Measurements from ENCODE around the gene RETREG3. TPM values are rescaled to one million over a fixed set of nuclear protein-coding genes. Genes with fewer than 3 reads are reported as not detected.

RETREG3 gene
- polyA plus RNA-seq, 1 of the 3 experiments (the other 2 are of a cell fraction): 13.3 TPM

GRCh38 chr17:42603318-42603717, 5.9 kb downstream of the RETREG3 start:
- Histone ChIP-seq H3K9me3 (no peaks in the 10 kb centered on the region), H3K27ac (ENCODE audit: low read depth in 2 of 2, low read length in 1 of 2) (no peak overlapping the region), H3K9me2 (no peaks in the 10 kb centered on the region), H3K27me3 (ENCODE audit: insufficient read depth) (no peaks in the 10 kb centered on the region), H3K79me2 (ENCODE audit: insufficient read depth) (peaks cover 100% of the 10 kb centered on the region), H4K20me1 (ENCODE audit: insufficient read depth) (peaks cover 67% of the 10 kb centered on the region), H3K36me3 (replicated peaks in 1 of 2; ENCODE audit: control insufficient read depth in 1 of 2, insufficient read depth in 2 of 2, low read length in 1 of 2) (peaks cover 0 to 13% of the 10 kb centered on the region in 2 experiments), H3K4me3 (ENCODE audit: low read depth in 2 of 2, low read length in 1 of 2) (no peak overlapping the region), H3K4me1 (ENCODE audit: control insufficient read depth in 1 of 2, insufficient read depth in 2 of 2, low read depth in 1 of 2, low read length in 1 of 2) (peaks cover 0 to 3% of the 10 kb centered on the region in 2 experiments; a peak in 2 of 4 replicates), H2AFZ (ENCODE audit: low read depth) (no peak overlapping the region), H3F3A (replicated peaks; ENCODE audit: insufficient read depth) (peaks cover 7% of the 10 kb centered on the region), H3K9ac (no peak overlapping the region), H3K4me2 (no peak overlapping the region)
- POLR2A ChIA-PET: no interaction called here
- TF ChIP-seq TCF12 (IDR thresholded peaks at IDR 0.05) (no peak), RCOR1 (IDR thresholded peaks at IDR 0.05; ENCODE audit: low read length) (no peak), GATA2 (CRISPR knock-in tag; IDR thresholded peaks at IDR 0.05) (no peak), RAD21 (IDR thresholded peaks at IDR 0.05; ENCODE audit: low read length) (no peak), EP300 (IDR thresholded peaks at IDR 0.05; ENCODE audit: borderline replicate concordance in 1 of 2, low read depth in 1 of 2, low read length in 1 of 2) (no peak), RXRA (IDR thresholded peaks at IDR 0.05; ENCODE audit: borderline replicate concordance, low read depth) (no peak), FOXJ3 (CRISPR knock-in tag; IDR thresholded peaks at IDR 0.05) (no peak), POLR2AphosphoS5 (IDR thresholded peaks at IDR 0.05; ENCODE audit: low read depth, low read length) (no peak), MEF2A (IDR thresholded peaks at IDR 0.05; ENCODE audit: borderline replicate concordance, low read depth) (no peak), EZH2phosphoT487 (IDR thresholded peaks at IDR 0.05; ENCODE audit: borderline replicate concordance, low read depth) (no peak), FOSL2 (IDR thresholded peaks at IDR 0.05; ENCODE audit: borderline replicate concordance, low read depth) (no peak), IRF3 (IDR thresholded peaks at IDR 0.05; ENCODE audit: low read depth, low read length) (no peak)
- TF ChIP-seq, protein P1, sequence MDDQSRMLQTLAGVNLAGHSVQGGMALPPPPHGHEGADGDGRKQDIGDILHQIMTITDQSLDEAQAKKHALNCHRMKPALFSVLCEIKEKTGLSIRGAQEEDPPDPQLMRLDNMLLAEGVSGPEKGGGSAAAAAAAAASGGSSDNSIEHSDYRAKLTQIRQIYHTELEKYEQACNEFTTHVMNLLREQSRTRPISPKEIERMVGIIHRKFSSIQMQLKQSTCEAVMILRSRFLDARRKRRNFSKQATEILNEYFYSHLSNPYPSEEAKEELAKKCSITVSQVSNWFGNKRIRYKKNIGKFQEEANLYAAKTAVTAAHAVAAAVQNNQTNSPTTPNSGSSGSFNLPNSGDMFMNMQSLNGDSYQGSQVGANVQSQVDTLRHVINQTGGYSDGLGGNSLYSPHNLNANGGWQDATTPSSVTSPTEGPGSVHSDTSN (IDR thresholded peaks at IDR 0.05): no peak
- TF ChIP-seq, protein P2, sequence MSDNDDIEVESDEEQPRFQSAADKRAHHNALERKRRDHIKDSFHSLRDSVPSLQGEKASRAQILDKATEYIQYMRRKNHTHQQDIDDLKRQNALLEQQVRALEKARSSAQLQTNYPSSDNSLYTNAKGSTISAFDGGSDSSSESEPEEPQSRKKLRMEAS (IDR thresholded peaks at IDR 0.05; ENCODE audit: low read depth): no peak
- DNase-seq: no peak
- CTCF ChIA-PET: interaction anchor here (1.5 kb wide), 1 partner anchor 73 kb away, joined by 4 read pairs; the partner anchor contains the start of gene PLEKHH3
- WGBS (ENCODE audit: low lambda C conversion rate): 99% methylated on average over 7 of the region's 7 CpGs

GRCh38 chr17:42598905-42599304, 10.3 kb downstream of the RETREG3 start:
- no peak for DNase-seq
- Histone ChIP-seq H3K4me2 (no peak overlapping the region), H3F3A (replicated peaks; ENCODE audit: insufficient read depth) (peaks cover 6% of the 10 kb centered on the region), H3K9me2 (no peaks in the 10 kb centered on the region), H3K27ac (ENCODE audit: low read depth in 2 of 2, low read length in 1 of 2) (no peak overlapping the region), H3K9me3 (no peaks in the 10 kb centered on the region), H2AFZ (ENCODE audit: low read depth) (no peak overlapping the region), H3K36me3 (replicated peaks in 1 of 2; ENCODE audit: control insufficient read depth in 1 of 2, insufficient read depth in 2 of 2, low read length in 1 of 2) (peaks cover 0 to 17% of the 10 kb centered on the region in 2 experiments), H3K27me3 (ENCODE audit: insufficient read depth) (no peaks in the 10 kb centered on the region), H3K79me2 (ENCODE audit: insufficient read depth) (peaks cover 94% of the 10 kb centered on the region), H3K4me3 (ENCODE audit: low read depth in 2 of 2, low read length in 1 of 2) (no peak overlapping the region), H3K9ac (no peak overlapping the region), H4K20me1 (ENCODE audit: insufficient read depth) (peaks cover 30% of the 10 kb centered on the region), H3K4me1 (ENCODE audit: control insufficient read depth in 1 of 2, insufficient read depth in 2 of 2, low read depth in 1 of 2, low read length in 1 of 2) (no peaks in the 10 kb centered on the region)
- 92% methylated on average over 2 of the region's 2 CpGs for WGBS (ENCODE audit: low lambda C conversion rate)
- ChIA-PET CTCF (interaction anchor here (0.8 to 4.5 kb wide), 4 partner anchors 9 to 82 kb away, joined by 3 to 33 read pairs (median 6); partner anchors contain the start of gene PSMC3IP), POLR2A (interaction anchor here (0.9 to 2.1 kb wide), 3 partner anchors 10 to 80 kb away, joined by 3 to 11 read pairs (median 3); partner anchors contain the start of genes MLX, RETREG3 and TUBG1)
- TF ChIP-seq POLR2AphosphoS5 (IDR thresholded peaks at IDR 0.05; ENCODE audit: low read depth, low read length) (no peak), FOSL2 (IDR thresholded peaks at IDR 0.05; ENCODE audit: borderline replicate concordance, low read depth) (no peak), GABPA (IDR thresholded peaks at IDR 0.05; ENCODE audit: low read depth) (no peak), SIN3A (IDR thresholded peaks at IDR 0.05; ENCODE audit: borderline replicate concordance, low read depth, low read length) (no peak), TEAD4 (IDR thresholded peaks at IDR 0.05; ENCODE audit: borderline replicate concordance, insufficient read depth) (no peak), EZH2phosphoT487 (IDR thresholded peaks at IDR 0.05; ENCODE audit: borderline replicate concordance, low read depth) (no peak), REST (IDR thresholded peaks at IDR 0.05; ENCODE audit: low read depth, low read length) (no peak), RCOR1 (IDR thresholded peaks at IDR 0.05; ENCODE audit: low read length) (no peak), EP300 (IDR thresholded peaks at IDR 0.05; ENCODE audit: borderline replicate concordance in 1 of 2, low read depth in 1 of 2, low read length in 1 of 2) (no peak)
- TF ChIP-seq, protein P3, sequence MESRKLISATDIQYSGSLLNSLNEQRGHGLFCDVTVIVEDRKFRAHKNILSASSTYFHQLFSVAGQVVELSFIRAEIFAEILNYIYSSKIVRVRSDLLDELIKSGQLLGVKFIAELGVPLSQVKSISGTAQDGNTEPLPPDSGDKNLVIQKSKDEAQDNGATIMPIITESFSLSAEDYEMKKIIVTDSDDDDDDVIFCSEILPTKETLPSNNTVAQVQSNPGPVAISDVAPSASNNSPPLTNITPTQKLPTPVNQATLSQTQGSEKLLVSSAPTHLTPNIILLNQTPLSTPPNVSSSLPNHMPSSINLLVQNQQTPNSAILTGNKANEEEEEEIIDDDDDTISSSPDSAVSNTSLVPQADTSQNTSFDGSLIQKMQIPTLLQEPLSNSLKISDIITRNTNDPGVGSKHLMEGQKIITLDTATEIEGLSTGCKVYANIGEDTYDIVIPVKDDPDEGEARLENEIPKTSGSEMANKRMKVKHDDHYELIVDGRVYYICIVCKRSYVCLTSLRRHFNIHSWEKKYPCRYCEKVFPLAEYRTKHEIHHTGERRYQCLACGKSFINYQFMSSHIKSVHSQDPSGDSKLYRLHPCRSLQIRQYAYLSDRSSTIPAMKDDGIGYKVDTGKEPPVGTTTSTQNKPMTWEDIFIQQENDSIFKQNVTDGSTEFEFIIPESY (IDR thresholded peaks at IDR 0.05; ENCODE audit: borderline replicate concordance, low read depth): no peak
